ENCODE measurements around the gene USP6.

DNA sequence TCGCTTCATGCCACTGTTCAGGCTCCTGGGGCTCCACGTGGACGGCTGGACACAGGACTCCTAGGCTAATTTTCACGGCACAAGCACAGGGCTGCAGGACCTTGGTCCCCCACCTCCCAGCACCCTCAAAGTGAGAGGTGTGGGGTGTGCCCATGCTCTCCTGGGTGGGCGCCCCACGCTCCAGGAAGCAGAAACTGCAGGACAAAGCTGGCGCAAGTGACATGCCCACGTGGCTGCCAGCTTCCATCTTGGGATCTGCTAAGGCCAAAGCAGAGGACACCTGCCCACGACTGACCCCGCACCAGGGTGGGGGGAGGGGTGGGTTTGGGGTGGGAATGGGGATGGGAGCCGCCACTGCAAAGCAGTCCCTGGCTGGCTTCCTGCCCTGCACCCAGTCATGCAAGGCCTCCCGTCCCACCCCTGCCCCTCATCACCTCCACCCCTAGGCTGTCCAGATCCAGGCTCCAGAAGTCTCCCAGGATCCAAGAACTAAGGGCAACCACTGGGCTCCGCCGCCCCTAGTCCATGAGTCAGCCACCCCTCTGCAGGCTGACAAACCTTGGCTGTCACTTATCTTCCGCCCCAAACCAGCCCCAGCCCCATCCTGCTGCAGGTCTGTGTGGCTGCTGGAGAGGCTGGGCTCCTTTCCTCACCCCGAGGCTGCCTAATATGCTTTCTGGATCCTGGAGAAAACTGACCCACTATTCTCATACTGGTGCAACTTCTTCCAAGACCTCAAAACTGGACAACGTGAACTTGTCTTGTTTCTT lies 11.1 kb downstream of the USP6 start:
- TF ChIP-seq POLR2A (IDR thresholded peaks at IDR 0.05; ENCODE audit: low read depth, low read length) = no peak
- TF ChIP-seq POLR2AphosphoS5 (IDR thresholded peaks at IDR 0.05; ENCODE audit: low read depth, low read length) = no peak
- no peak for TF ChIP-seq TAF1 (IDR thresholded peaks at IDR 0.05; ENCODE audit: low read depth, low read length)
- TF ChIP-seq SPI1 (IDR thresholded peaks at IDR 0.05; ENCODE audit: low read depth, low read length) = no peak
- TF ChIP-seq PAX5 (IDR thresholded peaks at IDR 0.05; ENCODE audit: insufficient read depth, low read length, severe bottlenecking) = no peak
- no peak for TF ChIP-seq POU2F2 (IDR thresholded peaks at IDR 0.05; ENCODE audit: low read depth, low read length)
